CD4-positive, alpha-beta T cell treated with Interleukin-17A for 4 hours (primary cell): ENCODE results near the gene TPSB2.
"Not testable (repeated sequence)": the region's sequence is repeated elsewhere in the genome, so short reads cannot be mapped to it uniquely, and the experiment has no call there.

ENCODE experiments used
- DNase-seq: peaks from one replicate; pipeline ENCODE4 v3.0.0-alpha.2; 2020; ENCODE audit warnings: mixed read lengths

The TPSB2 gene

GRCh38 chr16:1230084-1230470 is at the start of gene TPSB2:
Gene TPSB2, minus strand, starts transcription at chr16:1230184. Its CDS starts 233 bp downstream, at chr16:1229951.
- not testable (repeated sequence) for DNase-seq

DNA sequence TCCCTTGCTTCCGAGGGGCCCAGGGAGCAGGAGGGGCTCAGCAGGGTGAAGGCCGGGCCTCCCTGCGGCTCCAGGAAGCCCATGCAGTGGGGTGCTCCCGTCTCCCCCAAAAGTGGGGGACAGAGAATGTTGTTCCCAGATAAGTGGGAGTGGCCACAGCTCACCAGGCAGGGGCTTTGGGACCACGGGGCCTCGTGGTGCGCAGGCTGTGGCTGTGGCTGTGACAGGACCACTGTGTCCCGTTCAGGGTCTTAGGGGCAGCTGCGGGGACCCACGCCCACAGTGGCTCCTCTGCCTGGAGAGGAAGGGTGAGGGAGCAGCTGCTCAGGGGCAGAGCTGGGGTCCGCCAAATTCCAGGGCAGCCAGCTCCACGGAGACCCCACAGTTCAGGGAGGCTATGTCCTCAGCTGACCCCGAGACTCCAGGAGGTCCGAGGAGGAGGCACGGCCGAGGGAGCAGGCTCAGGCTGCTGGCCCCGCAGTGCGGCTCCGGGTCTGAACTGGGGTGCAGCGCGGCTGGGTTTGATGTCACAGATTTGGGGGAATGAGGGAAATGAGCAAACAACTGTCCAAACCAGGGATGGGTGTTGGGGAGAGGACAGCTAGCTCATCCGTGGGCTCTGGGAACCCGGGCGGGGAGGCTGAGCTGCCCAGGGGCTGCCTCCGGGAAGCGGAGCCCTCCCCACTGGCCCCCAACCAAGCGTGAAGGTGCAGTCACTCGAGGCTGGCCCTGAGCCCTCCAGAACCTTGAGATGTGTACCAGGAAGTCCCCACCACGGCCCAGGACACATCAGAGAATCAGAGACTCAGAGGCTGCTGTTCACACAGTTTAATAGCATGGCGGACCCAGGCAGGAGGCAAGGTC is 49.3 kb upstream of the TPSB2 start:
- no peak for DNase-seq

DNA sequence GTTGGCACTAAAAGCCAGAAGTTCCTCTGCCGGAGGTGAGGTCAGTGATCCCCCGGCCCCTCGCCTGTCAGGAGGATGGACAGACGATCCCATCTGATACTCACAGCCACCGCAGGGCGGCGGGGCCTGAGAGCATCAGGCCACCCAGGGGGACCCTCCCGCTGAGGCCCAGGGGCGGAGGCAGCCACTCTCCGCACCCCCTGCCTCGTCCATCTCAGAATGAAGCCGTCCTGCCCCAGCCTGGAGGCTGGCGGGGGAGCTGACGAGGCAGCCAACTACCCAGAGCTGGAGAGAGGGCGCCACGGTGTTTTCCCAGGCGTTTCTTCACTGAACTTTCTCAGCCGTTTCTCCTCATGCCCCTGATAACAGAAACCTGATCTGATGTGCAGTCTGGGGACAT is 48.5 kb upstream of the TPSB2 start:
- no peak for DNase-seq

- DNase-seq = no peak
Observed at GRCh38 chr16:1277617-1278282, 47.8 kb upstream of the TPSB2 start.

- no peak for DNase-seq
Observed at GRCh38 chr16:1277151-1277598, 47.2 kb upstream of the TPSB2 start.

DNA sequence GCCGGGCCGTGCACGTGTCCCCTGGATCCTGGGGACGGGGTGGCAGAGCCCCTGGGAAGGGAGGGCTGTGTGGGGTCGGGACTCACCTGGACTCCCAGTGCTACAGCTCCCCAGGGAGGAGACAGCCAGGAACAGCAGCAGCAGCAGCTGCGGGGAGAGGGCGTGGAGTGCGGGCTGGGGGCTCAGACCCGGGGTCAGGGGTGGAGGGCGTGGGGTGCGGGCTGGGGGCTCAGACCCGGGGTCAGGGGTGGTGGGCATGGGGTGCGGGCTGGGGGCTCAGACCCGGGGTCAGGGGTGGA is 46.5 kb upstream of the TPSB2 start:
- DNase-seq = no peak

DNA sequence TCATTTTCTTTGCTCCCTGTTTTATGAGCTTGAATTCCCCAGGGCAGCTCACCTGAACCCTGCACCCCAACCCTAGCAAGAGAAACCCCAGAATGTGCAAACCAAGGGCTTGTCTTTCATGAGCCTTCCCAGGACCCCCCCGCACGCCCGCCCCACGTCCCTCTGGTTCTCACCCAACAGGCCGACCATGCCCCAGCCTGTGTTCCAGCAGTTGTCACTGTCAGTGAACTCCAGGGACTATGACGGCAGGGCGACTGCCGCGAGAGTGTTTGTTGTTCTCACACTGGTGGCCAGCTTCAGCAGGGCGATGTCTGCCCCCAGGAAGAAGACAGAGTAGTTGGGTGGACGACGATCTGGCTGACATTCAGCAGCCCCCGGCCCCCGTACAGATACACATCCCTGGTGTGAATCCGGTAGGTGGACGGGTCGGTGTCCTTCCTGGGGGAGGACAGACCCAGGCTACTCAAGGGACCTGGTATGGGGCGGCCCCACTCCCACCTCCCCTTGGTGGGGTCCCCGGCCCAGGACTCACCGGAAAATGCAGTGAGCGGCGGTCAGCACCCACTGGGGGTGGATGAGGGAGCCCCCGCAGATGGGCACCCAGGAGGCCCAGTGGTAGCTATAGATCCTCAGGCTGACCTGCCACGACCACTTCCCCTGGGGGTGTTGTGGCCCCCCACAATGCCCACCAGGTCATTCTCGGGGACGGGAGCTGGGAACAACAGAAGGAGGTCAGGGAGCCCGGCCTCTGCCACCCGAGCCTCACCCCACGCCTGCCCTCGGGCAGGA is 46.0 kb upstream of the TPSB2 start:
- DNase-seq = no peak

DNA sequence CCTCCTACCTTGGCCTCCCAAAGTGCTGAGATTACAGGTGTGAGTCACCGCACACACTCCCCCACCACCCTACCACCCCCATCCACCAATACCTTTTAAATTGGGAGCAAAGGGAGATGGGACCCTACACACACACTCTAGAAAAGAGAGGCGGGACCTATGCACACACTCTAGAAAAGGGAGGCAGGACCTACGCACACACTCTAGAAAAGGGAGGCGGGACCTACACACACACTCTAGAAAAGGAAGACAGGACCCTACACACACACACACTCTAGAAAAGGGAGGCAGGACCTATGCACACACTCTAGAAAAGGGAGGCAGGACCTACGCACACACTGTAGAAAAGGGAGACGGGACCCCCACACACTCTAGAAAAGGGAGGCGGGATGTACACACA is 44.8 kb upstream of the TPSB2 start:
- no peak for DNase-seq

- DNase-seq = no peak
Observed at GRCh38 chr16:1273816-1274215, 43.8 kb upstream of the TPSB2 start.

GRCh38 chr16:1272453-1273198 is 42.6 kb upstream of the TPSB2 start:
- no peak for DNase-seq

DNA sequence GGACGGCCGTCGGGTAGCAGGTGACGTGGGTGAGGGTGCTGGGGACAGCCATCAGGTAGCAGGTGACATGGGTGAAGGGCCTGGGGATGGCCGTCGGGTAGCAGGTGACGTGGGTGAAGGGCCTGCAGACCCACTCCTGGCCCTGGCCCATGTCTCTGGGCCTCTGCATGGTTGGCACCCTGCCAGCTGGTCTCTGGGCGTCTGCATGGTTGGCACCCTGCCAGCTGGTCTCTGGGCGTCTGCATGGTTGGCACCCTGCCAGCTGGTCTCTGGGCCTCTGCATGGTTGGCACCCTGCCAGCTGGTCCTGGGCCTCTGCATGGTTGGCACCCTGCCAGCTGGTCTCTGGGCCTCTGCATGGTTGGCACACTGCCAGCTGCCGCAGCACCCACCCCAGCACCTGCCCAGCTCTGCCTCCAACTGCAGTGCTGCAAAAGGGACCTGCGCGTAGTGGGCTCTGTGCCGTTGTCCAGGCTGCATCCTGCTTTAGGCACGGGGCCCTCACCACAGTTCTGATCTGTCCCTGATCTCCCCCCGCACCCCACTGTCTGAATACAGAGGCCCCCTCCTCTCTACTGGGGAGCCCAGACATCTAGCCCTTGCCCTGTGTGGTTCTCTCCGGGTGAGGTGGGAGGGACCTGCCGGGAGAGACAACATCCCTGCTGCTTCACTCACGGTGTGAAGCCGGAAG is 41.9 kb upstream of the TPSB2 start:
- DNase-seq = peak; percentile 16

- DNase-seq = no peak
Observed at GRCh38 chr16:1271380-1271723, 41.4 kb upstream of the TPSB2 start.

DNA sequence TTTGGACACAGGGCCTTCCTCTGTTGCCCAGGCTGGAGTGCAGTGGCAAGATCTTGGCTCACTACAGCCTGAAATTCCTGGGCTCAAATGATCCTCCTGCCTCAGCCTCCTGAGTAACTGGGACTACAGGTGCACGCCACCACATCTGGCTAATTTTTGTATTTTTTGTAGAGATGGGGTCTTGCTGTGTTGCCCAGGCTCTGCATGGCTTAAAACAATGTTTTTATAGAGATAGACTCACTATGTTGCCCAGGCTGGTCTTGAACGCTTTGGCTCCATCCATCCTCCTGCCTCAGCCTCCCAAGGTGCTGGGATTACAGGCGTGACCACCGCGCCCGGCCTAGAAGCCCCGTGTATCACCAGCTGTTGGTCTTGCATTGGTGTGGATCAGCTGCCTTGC is 39.4 kb upstream of the TPSB2 start:
- DNase-seq = not testable (repeated sequence)

GRCh38 chr16:1265826-1266225 is 35.8 kb upstream of the TPSB2 start:
- DNase-seq = no peak

DNA sequence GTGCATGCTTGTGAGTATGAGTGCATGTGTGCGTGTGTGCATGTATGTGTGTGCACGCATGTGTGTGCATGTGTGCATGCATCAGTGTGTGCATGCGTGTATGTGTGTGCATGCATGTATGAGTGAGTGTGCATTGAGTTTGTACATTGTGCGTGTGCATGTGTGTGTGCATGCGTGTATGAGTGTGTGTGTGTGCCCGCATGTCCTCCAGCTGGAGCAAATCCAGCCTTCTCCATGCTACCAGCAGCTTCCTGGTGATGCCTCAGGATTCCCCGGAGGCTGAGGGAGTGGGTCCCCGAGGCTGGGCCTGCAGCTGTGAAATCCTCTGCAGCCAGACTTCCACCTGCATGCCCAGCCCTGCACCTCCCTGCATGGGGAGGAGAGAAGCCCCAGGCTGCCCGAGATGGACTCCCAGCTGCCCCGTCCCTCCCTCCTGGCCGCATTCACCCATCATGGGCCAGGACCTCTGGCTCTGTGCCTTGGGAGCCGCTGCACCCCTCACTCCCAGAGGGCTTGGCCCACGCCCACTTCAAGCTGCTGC is 35.2 kb upstream of the TPSB2 start:
- DNase-seq = no peak

DNA sequence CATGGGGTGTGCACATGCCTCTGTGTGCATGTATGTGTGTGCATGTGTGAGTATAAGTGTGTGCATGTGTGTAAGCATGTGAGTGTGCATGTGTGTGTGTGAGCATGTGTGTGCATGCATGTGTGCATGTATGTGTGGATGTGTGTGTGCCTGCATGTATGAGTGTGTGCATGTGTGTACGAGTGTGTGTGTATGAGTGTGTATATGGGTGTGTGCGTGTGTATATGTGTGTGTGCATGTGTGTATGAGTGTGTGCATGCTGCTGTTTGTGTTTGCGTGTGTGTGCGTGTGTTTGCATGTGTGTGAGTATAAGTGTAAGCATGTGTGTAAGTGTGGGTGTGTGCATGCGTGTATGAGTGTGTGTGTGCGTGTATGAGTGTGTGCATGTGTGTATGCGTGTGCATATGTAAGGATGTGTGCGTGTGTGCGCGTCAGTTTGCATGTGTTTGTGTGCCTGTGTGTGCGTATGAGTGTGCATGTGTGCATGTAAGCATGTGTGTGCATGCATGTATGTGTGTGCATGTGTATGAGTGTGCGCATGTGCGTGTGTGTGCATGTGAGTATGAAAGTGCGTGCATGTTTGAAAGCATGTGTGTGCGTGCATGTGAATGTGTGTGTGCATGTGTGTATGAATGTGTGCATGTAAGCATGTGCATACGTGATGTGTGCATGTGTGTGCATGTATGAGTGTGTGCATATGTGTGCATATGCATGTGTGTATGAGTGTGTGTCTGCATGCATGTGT is 34.5 kb upstream of the TPSB2 start:
- DNase-seq = no peak

- DNase-seq = no peak
Observed at GRCh38 chr16:1263591-1264344, 33.8 kb upstream of the TPSB2 start.

DNA sequence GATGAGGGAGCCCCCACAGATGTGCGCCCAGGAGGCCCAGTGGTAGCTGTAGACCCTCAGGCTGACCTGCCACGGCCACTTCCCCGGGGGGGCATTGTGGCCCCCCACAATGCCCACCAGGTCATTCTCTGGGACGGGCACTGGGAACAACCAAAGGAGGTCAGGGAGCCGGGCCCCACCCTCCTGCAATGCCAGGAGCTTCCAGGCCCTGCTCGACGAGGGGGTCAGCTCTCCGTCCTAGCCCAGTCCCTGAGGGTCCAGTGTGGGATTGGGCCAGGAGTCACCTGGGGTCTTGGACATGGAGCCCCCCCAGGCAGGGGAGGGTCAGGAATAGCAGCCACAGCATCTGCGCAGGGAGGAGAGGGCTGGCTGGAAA is 32.9 kb upstream of the TPSB2 start:
- no peak for DNase-seq

- DNase-seq = no peak
Observed at GRCh38 chr16:1262210-1262845, 32.3 kb upstream of the TPSB2 start.
